ENCODE measurements around the gene TEX55. TPM values are rescaled to one million over a fixed set of nuclear protein-coding genes. Genes with fewer than 3 reads are reported as not detected.

Gene TEX55
- total RNA-seq, 4 donors from 2014 or later, result not detected

GRCh38 chr3:119149484-119149883 lies 3.5 kb downstream of the TEX55 start:
- no peak for ATAC-seq
- WGBS, 2 donors (ENCODE audit: low coverage in 1 of 2), result 43 to 45% methylated on average over 4 of the region's 4 CpGs
- H3K9me3 ChIP-seq, result peaks cover 0 to 14% (median 0%) of the 10 kb centered on the region in 3 donors
- no peaks in the 10 kb centered on the region for H3K36me3 ChIP-seq
- no peak overlapping the region for H3K27ac ChIP-seq
- no peaks in the 10 kb centered on the region for H3K27me3 ChIP-seq
- no peaks in the 10 kb centered on the region for H3K4me1 ChIP-seq
- TF ChIP-seq POLR2AphosphoS5 (IDR thresholded peaks at IDR 0.05), result no peak
- no peak overlapping the region for H3K4me3 ChIP-seq

- Histone ChIP-seq H3K9me3 (peaks cover 0 to 32% (median 0%) of the 10 kb centered on the region in 3 donors), H3K27ac (no peak overlapping the region), H3K4me1 (no peaks in the 10 kb centered on the region), H3K27me3 (no peaks in the 10 kb centered on the region), H3K36me3 (no peaks in the 10 kb centered on the region), H3K4me3 (no peak overlapping the region)
- ATAC-seq, result no peak
- no peak for TF ChIP-seq POLR2A (IDR thresholded peaks at IDR 0.05)
- TF ChIP-seq POLR2AphosphoS5 (IDR thresholded peaks at IDR 0.05), result no peak
- TF ChIP-seq CTCF (IDR thresholded peaks at IDR 0.05), result no peak
Measured at GRCh38 chr3:119156868-119157267, 10.9 kb downstream of the TEX55 start.

GRCh38 chr3:119157971-119158370 lies 12.0 kb downstream of the TEX55 start:
- no peaks in the 10 kb centered on the region for H3K27me3 ChIP-seq
- WGBS, 2 donors (ENCODE audit: low coverage in 1 of 2), result 25 to 71% methylated on average over 1 to 2 of the region's 2 CpGs
- no peak for TF ChIP-seq POLR2AphosphoS5 (IDR thresholded peaks at IDR 0.05)
- TF ChIP-seq CTCF (IDR thresholded peaks at IDR 0.05), result no peak
- TF ChIP-seq EP300 (IDR thresholded peaks at IDR 0.05), result no peak
- H3K36me3 ChIP-seq, result no peaks in the 10 kb centered on the region
- ATAC-seq, result no peak
- no peak overlapping the region for H3K4me3 ChIP-seq
- peaks cover 0 to 32% (median 0%) of the 10 kb centered on the region in 3 donors for H3K9me3 ChIP-seq
- H3K27ac ChIP-seq, result no peak overlapping the region
- H3K4me1 ChIP-seq, result no peaks in the 10 kb centered on the region

GRCh38 chr3:119160361-119160760 lies 14.4 kb downstream of the TEX55 start:
- Histone ChIP-seq H3K4me1 (no peaks in the 10 kb centered on the region), H3K4me3 (no peak overlapping the region), H3K27ac (no peak overlapping the region), H3K27me3 (no peaks in the 10 kb centered on the region), H3K9me3 (peaks cover 0 to 18% (median 0%) of the 10 kb centered on the region in 3 donors), H3K36me3 (no peaks in the 10 kb centered on the region)
- no peak for TF ChIP-seq CTCF (IDR thresholded peaks at IDR 0.05)
- no peak for TF ChIP-seq EP300 (IDR thresholded peaks at IDR 0.05)
- no peak for TF ChIP-seq POLR2A (IDR thresholded peaks at IDR 0.05)
- TF ChIP-seq POLR2AphosphoS5 (IDR thresholded peaks at IDR 0.05), result no peak
- whole genome bisulfite sequencing, 2 donors (ENCODE audit: low coverage in 1 of 2), result 94 to 100% methylated on average over 1 of the region's 1 CpG
- no peak for ATAC-seq

- Histone ChIP-seq H3K27ac (no peak overlapping the region), H3K4me3 (no peak overlapping the region), H3K9me3 (peaks cover 0 to 16% (median 0%) of the 10 kb centered on the region in 3 donors), H3K27me3 (no peaks in the 10 kb centered on the region), H3K36me3 (no peaks in the 10 kb centered on the region), H3K4me1 (no peaks in the 10 kb centered on the region)
- no peak for ATAC-seq
- 43 to 47% methylated on average over 1 of the region's 1 CpG for WGBS, 2 donors (ENCODE audit: low coverage in 1 of 2)
- no peak for TF ChIP-seq CTCF (IDR thresholded peaks at IDR 0.05)
- TF ChIP-seq EP300 (IDR thresholded peaks at IDR 0.05), result no peak
- TF ChIP-seq POLR2AphosphoS5 (IDR thresholded peaks at IDR 0.05), result no peak
- no peak for TF ChIP-seq POLR2A (IDR thresholded peaks at IDR 0.05)
Measured at GRCh38 chr3:119160815-119161214, 14.8 kb downstream of the TEX55 start.

Data from gastroesophageal sphincter (tissue), 4 donors.